ENCODE measurements around the gene PACRG.

DNA sequence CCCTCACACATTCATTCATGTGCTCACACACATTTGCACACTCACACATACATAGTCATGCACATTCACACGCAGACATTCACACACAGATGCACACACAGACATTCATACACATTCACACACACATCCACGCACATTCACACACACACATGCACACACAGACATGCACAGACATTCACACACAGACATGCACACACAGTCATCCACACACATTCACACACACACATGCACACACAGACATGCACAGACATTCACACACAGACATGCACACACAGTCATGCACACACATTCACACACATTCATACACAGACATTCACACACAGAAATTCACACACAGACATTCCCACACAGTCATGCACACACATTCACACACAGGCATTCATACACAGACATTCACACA is 147.3 kb downstream of the PACRG start:
- TF ChIP-seq, protein P1, sequence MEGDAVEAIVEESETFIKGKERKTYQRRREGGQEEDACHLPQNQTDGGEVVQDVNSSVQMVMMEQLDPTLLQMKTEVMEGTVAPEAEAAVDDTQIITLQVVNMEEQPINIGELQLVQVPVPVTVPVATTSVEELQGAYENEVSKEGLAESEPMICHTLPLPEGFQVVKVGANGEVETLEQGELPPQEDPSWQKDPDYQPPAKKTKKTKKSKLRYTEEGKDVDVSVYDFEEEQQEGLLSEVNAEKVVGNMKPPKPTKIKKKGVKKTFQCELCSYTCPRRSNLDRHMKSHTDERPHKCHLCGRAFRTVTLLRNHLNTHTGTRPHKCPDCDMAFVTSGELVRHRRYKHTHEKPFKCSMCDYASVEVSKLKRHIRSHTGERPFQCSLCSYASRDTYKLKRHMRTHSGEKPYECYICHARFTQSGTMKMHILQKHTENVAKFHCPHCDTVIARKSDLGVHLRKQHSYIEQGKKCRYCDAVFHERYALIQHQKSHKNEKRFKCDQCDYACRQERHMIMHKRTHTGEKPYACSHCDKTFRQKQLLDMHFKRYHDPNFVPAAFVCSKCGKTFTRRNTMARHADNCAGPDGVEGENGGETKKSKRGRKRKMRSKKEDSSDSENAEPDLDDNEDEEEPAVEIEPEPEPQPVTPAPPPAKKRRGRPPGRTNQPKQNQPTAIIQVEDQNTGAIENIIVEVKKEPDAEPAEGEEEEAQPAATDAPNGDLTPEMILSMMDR (IDR thresholded peaks at IDR 0.05; ENCODE audit: low read depth, low read length): no peak
- TF ChIP-seq POLR2A (IDR thresholded peaks at IDR 0.05; ENCODE audit: extremely low read depth, insufficient read length): no peak

All from NB4 (cell line).